Spleen (tissue), 11 donors: ENCODE results near the gene GRIN2C. TPM values are rescaled to one million over a fixed set of nuclear protein-coding genes. Genes with fewer than 3 reads are reported as not detected.

Experiments used
- DNase-seq: peaks from one replicate; pipeline ENCODE4 v3.0.0-alpha.2; 2020
- H3K27ac ChIP-seq, 8 donors: fragments of 200-600 bp; sonication (generic) in 7 of 8; 1 replicate in 4 of 8; 2 replicates in 4 of 8; pipeline versions ENCODE4 v1.5.0 to v1.8.0; 2016 to 2021; ENCODE audit warnings: inconsistent platforms in 4 of 8, mild to moderate bottlenecking in 4 of 8, moderate library complexity in 1 of 8
- H3K27me3 ChIP-seq, 7 donors: fragments of 200-600 bp; sonication (generic) in 6 of 7; replicated peaks in 1 of 7; 1 replicate in 4 of 7; 2 replicates in 3 of 7; pipeline versions ENCODE4 v1.5.0 to v1.8.0; 2016 to 2021; ENCODE audit warnings: inconsistent platforms in 3 of 7, mild to moderate bottlenecking in 1 of 7
- H3K36me3 ChIP-seq, 6 donors: fragments of 200-600 bp; sonication (generic) in 5 of 6; 1 replicate in 4 of 6; 2 replicates in 2 of 6; pipeline versions ENCODE4 v1.5.0 to v1.8.0; 2016 to 2021; ENCODE audit warnings: inconsistent platforms in 2 of 6
- H3K4me1 ChIP-seq, 6 donors: fragments of 200-600 bp; sonication (generic) in 5 of 6; 1 replicate in 3 of 6; 2 replicates in 3 of 6; pipeline versions ENCODE4 v1.5.0 to v1.8.0; 2016 to 2021; ENCODE audit warnings: inconsistent platforms in 3 of 6
- H3K4me3 ChIP-seq, 8 donors: fragments of 200-600 bp; sonication (generic) in 7 of 8; 1 replicate in 4 of 8; 2 replicates in 4 of 8; pipeline versions ENCODE4 v1.5.0 to v1.8.0; 2016 to 2021; ENCODE audit warnings: inconsistent platforms in 4 of 8, mild to moderate bottlenecking in 4 of 8, moderate library complexity in 2 of 8
- H3K9me3 ChIP-seq, 8 donors: fragments of 200-600 bp; sonication (generic) in 7 of 8; 1 replicate in 4 of 8; 2 replicates in 4 of 8; pipeline versions ENCODE4 v1.5.0 to v1.8.0; 2016 to 2021; ENCODE audit warnings: inconsistent platforms in 4 of 8
- POLR2A ChIP-seq, 3 donors: fragments of 450-650 bp; IDR thresholded peaks; one replicate each; pipeline ENCODE4 v1.5.1; 2017; ENCODE audit warnings: antibody characterized with exemption in 3 of 3, mild to moderate bottlenecking in 1 of 3
- POLR2AphosphoS5 ChIP-seq, 3 donors: sonication (generic); formaldehyde crosslinking; IDR thresholded peaks; one replicate each; pipeline ENCODE4 v1.5.1; 2017; ENCODE audit warnings: antibody characterized with exemption in 3 of 3
- WGBS, 5 donors: extraction: QIAGEN DNeasy Blood & Tissue Kit in 3 of 5; methylation state at CpG; one replicate each; pipeline versions ENCODE4 v1.1.5 to v1.1.7; 2013 to 2018; 5-methylcytosine and 5-hydroxymethylcytosine counted together
- intact Hi-C: fragments of 100-400 bp; cut with DNase I; formaldehyde crosslinking; loops from one replicate; pipeline ENCODE4 v1.15.0; 2023; ENCODE audit warnings: low total_unique reads
- polyA plus RNA-seq, 3 donors: library from polyadenylated mRNA; stranded (reverse); fragments of 200-250 nt; gene quantifications; one replicate each; pipeline ENCODE4 v1.2.1, GENCODE V29; 2013
- total RNA-seq, 7 donors: library from RNA; depleted of rRNA in 3 of 7; stranded (reverse); fragments of >200 nt in 3 of 7; fragmentation: NEBNext Ultra II Directional in 4 of 7; extraction: Animal tissue kit (Norgen Biotek cat#: 25700) in 4 of 7; gene quantifications; one replicate each; pipeline versions ENCODE4 v1.1.0 to v1.2.1, GENCODE V29; 2016 to 2021
- TF ChIP-seq, protein P1 (sequence below), 11 experiments: fragments of 200-600 bp in 7 of 11; fragments of 450-650 bp in 4 of 11; sonication (generic) in 4 of 11; IDR thresholded peaks in 8 of 11; conservative IDR thresholded peaks in 3 of 11; 1 replicate in 7 of 11; 2 replicates in 4 of 11; pipeline versions ENCODE4 v1.4.0 to v1.8.0; 2016 to 2021; ENCODE audit warnings: antibody characterized with exemption in 11 of 11, inconsistent platforms in 4 of 11, mild to moderate bottlenecking in 1 of 11
- donor health status: healthy with polysubstance abuse.
- donor health status: DM: no; HTN: no; CAD: no; lungs with moderate emphysema.
- donor health status: DM: no; HTN: no; CAD: no.
- donor health status: Bipolar disorder and iron deficiency.
- donor health status: healthy.
- donor health status: DM: no; HTN: no; CAD: no.
- donor health status: DM: yes; HTN: yes; CAD: no.

GRIN2C gene
- total and polyA plus RNA-seq, 10 donors: 0.02 to 1.5 (median 0.20) TPM; not detected in 4

DNA sequence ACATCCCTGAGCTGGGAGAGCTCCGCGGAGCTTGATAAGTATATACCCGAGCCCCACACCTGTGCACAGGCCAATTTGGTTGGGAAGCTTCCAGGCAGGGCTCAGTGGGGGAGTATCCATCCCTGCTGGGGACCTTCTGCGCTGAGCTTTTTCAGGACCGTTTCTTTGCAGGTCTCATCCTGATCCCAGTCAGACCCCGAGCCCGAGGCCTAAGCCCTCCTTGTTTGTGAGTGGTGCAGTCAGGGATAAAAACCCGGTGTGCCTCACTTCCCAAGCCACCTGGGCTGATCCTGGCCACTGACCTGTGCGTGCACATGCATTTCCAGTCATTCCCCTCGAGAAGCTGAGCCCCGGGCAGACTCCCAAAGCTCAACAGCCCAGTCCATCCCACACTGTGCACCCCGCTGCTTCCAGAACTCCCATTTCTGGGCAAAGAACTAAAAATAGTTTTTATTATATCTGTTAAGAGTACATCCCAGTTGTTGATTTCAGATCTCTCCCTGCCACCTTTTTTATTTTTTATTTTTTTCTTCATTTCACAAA is 56.2 kb downstream of the GRIN2C start:
- Histone ChIP-seq H3K36me3 (peaks cover 0 to 98% (median 44%) of the 10 kb centered on the region in 6 donors), H3K9me3 (no peaks in the 10 kb centered on the region), H3K4me3 (no peak overlapping the region), H3K27me3 (no peaks in the 10 kb centered on the region), H3K4me1 (peaks cover 0 to 8% (median 0%) of the 10 kb centered on the region in 6 donors), H3K27ac (no peak overlapping the region)
- DNase-seq: no peak
- TF ChIP-seq, protein P1, sequence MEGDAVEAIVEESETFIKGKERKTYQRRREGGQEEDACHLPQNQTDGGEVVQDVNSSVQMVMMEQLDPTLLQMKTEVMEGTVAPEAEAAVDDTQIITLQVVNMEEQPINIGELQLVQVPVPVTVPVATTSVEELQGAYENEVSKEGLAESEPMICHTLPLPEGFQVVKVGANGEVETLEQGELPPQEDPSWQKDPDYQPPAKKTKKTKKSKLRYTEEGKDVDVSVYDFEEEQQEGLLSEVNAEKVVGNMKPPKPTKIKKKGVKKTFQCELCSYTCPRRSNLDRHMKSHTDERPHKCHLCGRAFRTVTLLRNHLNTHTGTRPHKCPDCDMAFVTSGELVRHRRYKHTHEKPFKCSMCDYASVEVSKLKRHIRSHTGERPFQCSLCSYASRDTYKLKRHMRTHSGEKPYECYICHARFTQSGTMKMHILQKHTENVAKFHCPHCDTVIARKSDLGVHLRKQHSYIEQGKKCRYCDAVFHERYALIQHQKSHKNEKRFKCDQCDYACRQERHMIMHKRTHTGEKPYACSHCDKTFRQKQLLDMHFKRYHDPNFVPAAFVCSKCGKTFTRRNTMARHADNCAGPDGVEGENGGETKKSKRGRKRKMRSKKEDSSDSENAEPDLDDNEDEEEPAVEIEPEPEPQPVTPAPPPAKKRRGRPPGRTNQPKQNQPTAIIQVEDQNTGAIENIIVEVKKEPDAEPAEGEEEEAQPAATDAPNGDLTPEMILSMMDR (IDR thresholded peaks at IDR 0.05 in 8 of 11, conservative IDR thresholded peaks at IDR 0.05 in 3 of 11): no peak
- TF ChIP-seq POLR2AphosphoS5 (IDR thresholded peaks at IDR 0.05) (no peak), POLR2A (IDR thresholded peaks at IDR 0.05) (no peak)
- intact Hi-C loops: no loop called here
- 94 to 97% (median 96%) methylated on average over 12 of the region's 12 CpGs for WGBS, 5 donors

DNA sequence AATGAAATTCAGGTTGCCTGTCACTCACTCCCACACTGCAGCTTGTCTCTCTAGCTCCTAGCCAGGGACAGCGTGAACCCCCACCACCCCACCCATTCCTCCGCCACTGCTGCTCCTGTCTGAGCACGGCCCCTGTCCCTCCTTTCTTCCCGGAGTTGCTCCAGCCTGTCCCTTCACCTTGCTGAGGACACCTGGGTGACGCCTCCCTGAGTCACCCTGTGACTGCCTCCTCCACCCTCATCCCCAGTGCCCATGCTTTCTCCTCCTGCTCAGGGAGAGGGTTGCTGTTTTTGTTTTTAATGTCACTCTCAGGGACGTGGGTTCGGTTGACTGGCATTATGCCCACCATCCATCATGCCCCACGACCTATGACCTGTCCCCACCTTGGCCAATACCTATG is 57.8 kb downstream of the GRIN2C start:
- H3K4me1 ChIP-seq: no peaks in the 10 kb centered on the region
- H3K27ac ChIP-seq: no peak overlapping the region
- TF ChIP-seq POLR2A (IDR thresholded peaks at IDR 0.05): no peak
- TF ChIP-seq, protein P1 (IDR thresholded peaks at IDR 0.05 in 8 of 11, conservative IDR thresholded peaks at IDR 0.05 in 3 of 11): no peak
- no peak for DNase-seq
- WGBS, 5 donors: 71 to 96% (median 95%) methylated on average over 8 of the region's 8 CpGs
- intact Hi-C loops: no loop called here
- no peaks in the 10 kb centered on the region for H3K27me3 ChIP-seq
- H3K9me3 ChIP-seq: no peaks in the 10 kb centered on the region
- H3K4me3 ChIP-seq: no peak overlapping the region
- peaks cover 0 to 99% (median 55%) of the 10 kb centered on the region in 6 donors for H3K36me3 ChIP-seq

DNA sequence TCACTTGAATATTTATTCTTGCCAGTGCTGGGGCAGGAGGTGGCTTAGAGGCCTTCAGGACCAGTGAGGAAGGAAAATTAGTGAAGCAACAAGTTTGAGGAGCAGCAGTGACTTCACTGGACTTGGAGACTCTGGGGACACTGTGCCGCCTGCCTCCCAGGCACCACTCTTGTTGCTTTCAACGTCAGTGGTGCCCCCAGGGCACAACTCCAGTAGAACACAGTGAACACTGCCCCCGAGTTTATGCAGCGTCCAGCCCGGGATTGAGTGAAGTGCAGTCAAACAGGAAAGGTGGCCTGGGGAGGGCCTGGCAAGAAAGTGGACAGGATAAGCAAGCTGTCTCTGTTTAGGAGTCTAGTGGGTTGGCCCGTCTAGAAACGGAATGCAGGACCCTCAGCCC is 59.2 kb downstream of the GRIN2C start:
- peaks cover 0 to 100% (median 66%) of the 10 kb centered on the region in 6 donors for H3K36me3 ChIP-seq
- H3K4me1 ChIP-seq: no peaks in the 10 kb centered on the region
- intact Hi-C loops: no loop called here
- H3K4me3 ChIP-seq: no peak overlapping the region
- H3K27ac ChIP-seq: no peak overlapping the region
- no peaks in the 10 kb centered on the region for H3K9me3 ChIP-seq
- DNase-seq: no peak
- no peaks in the 10 kb centered on the region for H3K27me3 ChIP-seq
- TF ChIP-seq POLR2AphosphoS5 (IDR thresholded peaks at IDR 0.05): no peak
- no peak for TF ChIP-seq POLR2A (IDR thresholded peaks at IDR 0.05)
- TF ChIP-seq, protein P1 (IDR thresholded peaks at IDR 0.05 in 8 of 11, conservative IDR thresholded peaks at IDR 0.05 in 3 of 11): no peak
- 79 to 91% (median 89%) methylated on average over 7 of the region's 7 CpGs for WGBS, 5 donors

DNA sequence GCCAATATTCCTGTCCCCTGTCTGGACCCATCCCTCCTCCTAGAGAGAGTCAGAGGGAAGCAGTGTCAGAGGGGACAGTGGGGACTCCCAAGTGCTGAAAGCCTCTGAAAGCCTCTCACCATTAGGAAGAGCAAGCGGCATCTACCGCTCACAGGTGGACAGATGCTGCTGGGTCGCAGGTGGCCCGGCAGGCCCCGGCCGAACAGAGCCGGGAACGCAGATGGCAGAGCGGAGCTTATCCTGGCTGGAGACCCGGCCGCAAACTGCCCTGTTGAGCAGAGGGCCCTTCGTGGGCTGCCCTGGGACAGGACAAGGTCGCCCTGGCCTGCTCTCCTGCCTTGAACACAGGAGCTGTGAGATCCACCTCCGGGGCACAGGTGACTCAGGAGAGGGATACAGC is 60.6 kb downstream of the GRIN2C start:
- Histone ChIP-seq H3K9me3 (no peaks in the 10 kb centered on the region), H3K4me3 (no peak overlapping the region), H3K27ac (no peak overlapping the region), H3K4me1 (no peaks in the 10 kb centered on the region), H3K27me3 (no peaks in the 10 kb centered on the region), H3K36me3 (peaks cover 0 to 100% (median 72%) of the 10 kb centered on the region in 6 donors)
- DNase-seq: no peak
- TF ChIP-seq, protein P1 (IDR thresholded peaks at IDR 0.05 in 8 of 11, conservative IDR thresholded peaks at IDR 0.05 in 3 of 11): no peak
- TF ChIP-seq POLR2AphosphoS5 (IDR thresholded peaks at IDR 0.05) (no peak), POLR2A (IDR thresholded peaks at IDR 0.05) (no peak)
- intact Hi-C loops: loop anchor here (10.0 kb wide), 1 partner anchor 136 kb away; the partner anchor contains the start of gene OTOP3
- WGBS, 5 donors: 94 to 100% (median 98%) methylated on average over 4 to 14 of the region's 14 CpGs; no CpG with 5 or more reads in 1 of the 5 donors
